HG03045 (cell line): ENCODE measurements around the gene CFAP46.
"Not testable (repeated sequence)": the region's sequence is repeated elsewhere in the genome, so short reads cannot be mapped to it uniquely, and the experiment has no call there.

ENCODE experiments used
- ATAC-seq: cut with Tn5 transposase; IDR thresholded peaks from one replicate; pipeline ENCODE4 v1.9.1; 2021; ENCODE audit warnings: mild to moderate bottlenecking, moderate library complexity; ENCODE audit not compliant: unreplicated experiment

CFAP46 gene

DNA sequence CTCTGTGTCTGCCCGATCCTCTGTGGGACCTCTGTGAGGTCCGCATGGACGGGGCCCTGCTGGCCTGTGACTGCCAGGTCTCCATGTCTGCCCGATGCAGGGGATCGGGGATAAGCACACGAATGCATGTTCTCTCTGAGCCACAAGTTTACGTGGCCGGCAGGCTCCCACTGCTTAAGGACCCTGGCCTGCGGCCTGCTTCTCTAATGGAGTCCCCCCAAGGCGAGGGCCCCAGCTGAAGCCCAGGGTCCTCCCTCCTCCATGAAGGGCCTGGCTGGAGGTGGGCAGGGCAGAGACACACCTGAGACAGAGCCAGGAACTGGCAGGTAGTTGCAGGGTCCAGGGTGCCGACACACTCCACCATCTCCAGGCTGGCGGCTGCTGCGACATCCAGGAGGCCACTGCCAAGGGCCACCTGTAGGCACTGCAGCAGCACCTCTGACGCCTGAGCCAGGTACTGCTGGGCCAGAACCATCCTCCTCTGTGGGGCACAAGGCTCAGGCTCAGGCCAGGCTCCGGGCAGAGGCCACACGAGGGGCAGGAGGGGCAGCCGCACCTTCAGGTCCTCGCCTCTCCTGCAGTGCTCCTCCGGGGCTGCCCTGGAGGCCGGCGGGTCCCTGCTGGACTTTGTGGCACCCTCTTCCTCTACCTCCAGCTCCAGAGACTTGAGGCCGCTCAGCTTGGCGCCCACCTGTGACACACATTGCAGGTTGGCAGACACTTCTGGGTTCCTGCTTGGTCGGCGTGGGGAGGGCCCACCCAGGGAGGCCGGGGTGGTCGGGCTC is 95.5 kb downstream of the CFAP46 start:
- ATAC-seq: no peak

DNA sequence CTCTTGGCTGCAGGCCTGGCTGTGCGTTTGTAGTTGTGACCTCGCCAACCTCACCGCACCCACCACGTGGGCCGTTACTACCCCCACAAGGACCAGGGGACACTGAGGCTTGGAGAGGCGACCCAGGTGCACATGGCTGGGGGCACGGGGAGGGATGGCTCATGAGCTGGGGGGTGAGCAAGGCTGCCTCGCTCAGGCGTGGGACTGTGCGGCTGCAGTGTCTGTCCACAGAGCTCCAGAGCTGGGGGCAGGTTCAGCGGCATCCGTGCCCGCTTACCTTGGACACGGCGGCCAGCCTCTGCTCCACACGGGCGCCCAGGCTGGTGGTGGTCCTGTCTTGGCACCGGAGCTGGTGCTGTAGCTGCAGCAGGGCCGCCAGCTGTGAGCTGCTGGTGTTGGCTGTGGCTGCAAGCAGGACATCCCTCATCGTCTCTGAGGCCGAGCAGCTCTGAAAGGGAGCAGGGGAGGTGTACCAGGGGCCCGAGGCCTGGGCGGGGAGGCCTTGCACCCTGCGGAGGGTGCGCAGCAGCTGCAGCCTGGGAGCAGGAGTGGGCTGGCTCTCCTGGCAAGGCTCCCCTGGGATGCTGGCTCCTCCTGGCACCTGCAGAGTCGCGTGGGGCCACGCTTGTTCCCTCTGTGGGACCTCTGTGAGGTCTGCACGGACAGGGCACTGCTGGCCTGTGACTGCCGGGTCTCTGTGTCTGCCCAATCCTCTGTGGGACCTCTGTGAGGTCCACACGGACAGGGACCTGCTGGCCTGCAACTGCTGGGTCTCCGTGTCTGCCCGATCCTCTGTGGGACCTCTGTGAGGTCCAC is 96.4 kb downstream of the CFAP46 start:
- ATAC-seq: no peak

DNA sequence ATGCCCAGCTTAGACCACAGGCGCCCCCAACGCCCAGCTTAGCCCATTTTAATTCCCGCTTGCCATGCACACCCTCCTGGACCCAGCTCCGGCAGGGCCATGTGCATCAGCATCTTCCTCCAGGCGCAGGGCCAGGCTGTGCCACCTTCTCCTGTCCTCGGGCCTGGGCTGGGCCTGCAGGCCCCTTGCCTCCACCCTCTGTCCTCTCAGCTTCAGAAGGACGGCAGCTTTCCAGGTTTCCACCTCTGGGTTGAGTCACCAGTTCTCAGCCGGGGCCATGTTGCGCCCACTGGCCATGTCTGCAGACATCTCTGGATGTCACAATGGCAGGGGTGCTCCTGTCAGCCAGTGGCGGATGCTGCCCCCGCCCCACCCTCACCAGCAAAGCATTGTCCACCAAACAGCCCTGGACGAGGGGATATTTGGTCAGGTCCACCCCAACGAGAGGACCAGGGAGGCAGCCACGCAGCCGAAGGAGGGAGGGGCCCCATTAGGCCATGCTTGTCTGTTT is 97.3 kb downstream of the CFAP46 start:
- ATAC-seq: no peak

DNA sequence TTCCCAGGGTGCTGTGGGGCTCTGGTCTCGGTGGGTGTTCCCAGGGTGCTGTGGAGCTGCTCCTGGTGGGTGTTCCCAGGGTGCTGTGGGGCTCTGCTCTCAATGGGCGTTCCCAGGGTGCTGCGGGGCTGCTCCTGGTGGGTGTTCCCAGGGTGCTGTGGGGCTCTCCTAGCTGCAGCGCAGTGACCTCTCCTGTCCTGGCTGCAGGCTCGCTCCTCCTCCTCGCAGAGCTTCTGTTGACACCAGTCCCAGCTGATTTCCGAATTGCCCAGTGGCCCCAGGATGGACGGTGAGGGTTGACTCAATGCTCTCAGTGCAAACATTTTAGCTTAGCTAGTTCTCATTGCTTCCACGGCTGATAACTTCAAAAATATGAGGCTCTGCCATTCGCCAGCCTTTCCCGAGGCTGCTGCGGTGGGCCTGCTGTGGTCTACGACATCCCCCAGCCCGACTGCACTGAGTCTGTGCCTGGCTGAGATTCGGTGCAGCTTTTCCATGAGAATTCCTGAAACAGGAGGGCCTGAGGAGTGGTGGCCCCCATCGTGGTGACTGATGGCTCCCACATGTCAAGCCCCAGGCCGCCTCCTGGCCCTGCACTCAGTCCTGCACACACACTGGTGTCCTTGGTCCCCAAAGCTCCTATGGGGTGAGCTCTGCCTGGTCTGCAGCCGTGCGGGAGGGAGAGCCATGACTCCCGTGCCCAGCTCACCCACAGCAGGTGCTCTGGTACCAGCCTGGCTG is 98.1 kb downstream of the CFAP46 start:
- ATAC-seq: no peak

DNA sequence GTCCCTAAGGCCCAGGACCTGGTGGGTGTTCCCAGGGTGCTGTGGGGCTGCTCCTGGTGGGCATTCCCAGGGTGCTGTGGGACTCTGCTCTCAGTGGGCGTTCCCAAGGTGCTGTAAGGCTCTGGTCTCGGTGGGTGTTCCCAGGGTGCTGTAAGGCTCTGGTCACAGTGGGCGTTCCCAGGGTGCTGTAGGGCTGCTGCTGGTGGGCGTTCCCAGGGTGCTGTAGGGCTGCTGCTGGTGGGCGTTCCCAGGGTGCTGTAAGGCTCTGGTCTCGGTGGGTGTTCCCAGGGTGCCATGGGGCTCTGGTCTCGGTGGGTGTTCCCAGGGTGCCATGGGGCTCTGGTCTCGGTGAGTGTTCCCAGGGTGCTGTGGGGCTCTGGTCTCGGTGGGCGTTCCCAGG is 99.1 kb downstream of the CFAP46 start:
- not testable (repeated sequence) for ATAC-seq

GRCh38 chr10:132842397-132842796 is 100.0 kb downstream of the CFAP46 start:
- no peak for ATAC-seq

DNA sequence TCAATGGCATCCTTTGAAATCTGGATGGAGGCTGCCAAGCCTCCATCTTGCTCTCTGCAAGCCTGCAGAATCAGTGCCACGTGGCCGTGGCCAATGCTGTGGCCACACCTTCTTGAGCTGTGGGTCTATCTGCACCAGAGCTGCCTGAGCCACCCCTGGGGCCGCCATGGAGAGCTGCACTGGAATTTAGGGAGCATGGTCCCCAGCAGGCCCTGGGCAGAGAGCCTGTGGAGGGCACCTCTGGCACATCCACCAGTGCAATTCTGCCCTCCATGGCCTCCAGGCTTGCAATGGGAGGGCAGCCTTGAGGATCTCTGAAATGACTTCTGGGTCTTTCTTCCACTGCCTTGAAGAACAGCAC is 100.8 kb downstream of the CFAP46 start:
- ATAC-seq: no peak

GRCh38 chr10:132840698-132841614 is 101.4 kb downstream of the CFAP46 start:
- no peak for ATAC-seq

GRCh38 chr10:132839061-132839460 is 103.3 kb downstream of the CFAP46 start:
- ATAC-seq: no peak

DNA sequence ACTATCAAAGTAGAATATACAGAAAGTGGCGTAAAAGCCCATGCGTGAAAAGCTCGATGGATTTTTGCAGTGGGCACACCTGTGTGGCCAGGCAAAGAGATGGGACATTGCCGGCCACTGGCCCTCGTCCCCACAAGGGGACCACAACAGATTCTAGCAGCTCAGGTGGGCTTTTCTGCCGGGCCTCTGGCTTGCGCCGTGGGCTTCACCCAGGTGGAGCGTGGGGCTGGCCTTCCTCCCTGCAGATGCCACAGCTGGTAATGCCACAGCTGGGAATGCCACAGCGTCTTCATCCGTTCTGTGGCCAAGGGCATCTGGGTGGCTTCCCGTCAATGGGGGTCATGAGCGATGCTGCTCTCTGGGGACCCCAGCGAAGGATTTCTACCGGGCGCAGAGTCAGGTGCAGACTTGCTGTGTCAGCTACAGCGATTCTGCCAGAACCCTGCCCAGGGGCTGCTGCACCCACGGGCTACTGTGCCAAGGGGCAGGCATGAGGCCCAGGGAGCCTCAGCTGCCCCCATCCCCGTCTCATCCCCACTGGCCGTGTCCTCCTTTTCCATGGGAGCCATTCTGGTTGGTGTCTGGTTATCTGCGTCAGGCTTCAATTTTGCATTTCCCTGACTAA is 103.9 kb downstream of the CFAP46 start:
- no peak for ATAC-seq

- ATAC-seq: no peak
These were observed 104.5 kb downstream of the CFAP46 start for GRCh38 chr10:132837905-132838304.

DNA sequence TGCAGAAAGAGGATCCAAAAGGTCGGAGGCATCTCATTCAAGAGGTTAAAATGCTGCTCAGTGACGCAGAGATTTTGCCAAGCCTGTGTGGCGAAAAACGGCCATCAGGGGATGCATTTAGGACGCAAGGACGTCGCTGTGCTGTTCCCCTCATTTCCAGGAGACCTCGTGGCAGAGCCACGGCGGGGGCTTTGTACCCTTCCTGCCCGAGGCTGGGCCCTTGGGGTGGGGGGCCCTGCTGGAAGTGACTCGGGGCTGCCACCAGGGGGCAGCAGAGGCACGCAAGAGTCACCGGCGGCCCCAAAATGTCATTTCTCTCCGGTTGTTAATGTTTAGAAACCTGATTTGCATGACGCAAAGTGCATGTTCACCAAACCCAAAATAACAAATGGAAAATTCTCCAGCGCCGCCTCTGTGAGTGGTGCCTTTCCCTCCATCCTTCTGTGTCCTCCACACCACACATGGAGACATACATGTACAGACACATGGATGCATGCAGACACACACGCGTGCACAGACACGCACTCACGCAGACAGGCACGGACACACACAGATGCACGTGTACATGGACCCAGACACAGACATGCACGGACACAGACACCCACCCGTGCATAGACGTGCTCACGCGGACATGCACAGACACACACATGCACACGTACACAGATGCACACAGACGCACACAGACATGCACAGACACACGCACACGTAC is 105.4 kb downstream of the CFAP46 start:
- ATAC-seq: no peak

DNA sequence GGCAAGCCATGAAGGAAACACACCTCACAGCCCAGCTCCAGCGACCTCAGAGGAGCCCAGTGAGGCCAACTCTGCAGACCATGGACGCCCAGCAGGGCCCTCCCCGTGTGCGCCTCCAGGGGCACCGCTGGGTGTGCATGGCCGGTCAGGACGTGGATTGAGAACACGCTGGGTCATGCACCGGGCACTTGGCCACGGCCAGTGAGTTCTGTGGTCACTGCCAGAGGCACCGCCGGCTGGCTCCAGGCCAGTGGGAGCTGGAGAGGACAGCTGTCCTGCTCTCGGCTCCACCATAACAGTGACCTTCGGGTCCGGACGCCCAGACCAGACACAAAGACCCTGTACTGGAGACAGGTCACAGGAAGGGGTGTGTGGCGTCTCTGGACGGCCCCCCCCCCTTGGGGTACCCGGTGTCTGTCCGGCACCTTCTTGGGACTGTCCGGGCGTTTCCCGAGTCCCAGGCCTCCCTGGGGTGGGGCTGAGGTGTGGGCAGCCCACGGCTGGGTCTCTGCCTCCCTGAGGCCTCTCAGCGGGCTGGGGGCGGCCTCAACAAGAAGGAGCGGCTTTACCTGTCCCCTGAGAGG is 106.0 kb downstream of the CFAP46 start:
- ATAC-seq: no peak

GRCh38 chr10:132835848-132836233 is 106.5 kb downstream of the CFAP46 start:
- ATAC-seq: no peak

- no peak for ATAC-seq
These were observed 107.2 kb downstream of the CFAP46 start for GRCh38 chr10:132834891-132835847.

DNA sequence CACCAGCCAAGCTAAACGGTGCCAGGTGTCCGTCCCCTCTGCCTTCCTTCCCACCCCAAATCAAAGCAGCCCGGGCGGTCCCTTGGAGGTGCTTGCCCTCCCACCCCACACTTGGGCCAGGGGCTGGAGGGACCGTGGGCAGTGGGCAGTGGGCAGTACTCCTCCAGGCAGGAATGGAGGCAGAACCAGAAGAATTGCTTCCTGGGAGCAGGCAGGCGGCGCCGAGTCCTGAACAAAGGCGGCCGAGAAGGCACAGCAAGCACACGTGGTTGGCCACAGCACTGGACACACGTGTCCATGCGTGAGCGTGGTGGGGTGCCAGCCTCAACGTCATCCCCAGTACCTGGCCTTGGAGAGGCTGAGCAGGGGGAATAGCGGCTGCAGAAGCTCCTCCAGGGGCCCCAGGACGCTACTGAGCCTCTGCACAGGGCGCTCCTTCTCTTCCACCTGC is 108.0 kb downstream of the CFAP46 start:
- no peak for ATAC-seq

DNA sequence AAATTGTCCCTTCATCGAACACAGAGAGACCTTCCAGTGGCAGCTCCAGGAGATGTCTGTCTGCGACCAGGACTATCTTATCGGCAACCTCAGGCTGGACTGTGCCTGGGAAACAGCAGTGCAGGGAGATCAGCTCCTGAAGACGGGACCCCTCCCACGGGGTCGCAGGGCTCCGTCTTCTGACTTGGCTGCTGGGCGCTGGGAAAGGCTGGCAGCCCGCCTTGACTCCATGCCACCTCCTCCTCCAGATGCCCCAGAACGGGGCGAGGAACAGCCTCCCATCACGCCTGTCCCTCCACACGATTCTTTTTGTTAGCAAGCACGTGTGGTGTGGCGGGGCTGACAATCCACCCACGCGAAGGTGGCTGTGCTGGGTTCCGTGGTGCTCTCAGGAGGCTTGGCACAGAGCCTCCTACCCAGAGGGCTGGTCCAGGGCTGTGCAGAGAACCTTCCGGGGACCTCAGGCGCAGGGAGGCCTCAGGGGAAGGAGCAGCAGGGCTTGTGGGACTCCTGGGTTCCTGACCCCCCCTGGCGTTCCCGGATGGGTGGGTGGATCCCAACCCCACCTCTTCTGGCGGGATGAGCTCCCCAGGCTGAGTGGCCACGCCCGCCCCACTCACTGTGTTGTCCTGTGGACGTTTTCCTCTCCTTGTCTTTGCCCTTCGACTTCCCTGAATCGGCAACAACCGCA is 108.8 kb downstream of the CFAP46 start:
- ATAC-seq: no peak
